Panc1 (cell line): ENCODE measurements around the gene AGPAT3. TPM values are rescaled to one million over a fixed set of nuclear protein-coding genes. Genes with fewer than 3 reads are reported as not detected.

ENCODE experiments used
- ATAC-seq: fragments of 200-7000 bp; cut with Tn5 transposase; 2 replicates; pipeline ENCODE4 v1.9.1; 2020; ENCODE audit warnings: mild to moderate bottlenecking, moderate library complexity
- BruUV-seq: library from RNA; stranded (reverse); fragments of 400-500 nt; replicated peaks from 2 replicates; lab custom pipeline; 2021; lab: Mats Ljungman, UMichigan
- CTCF ChIA-PET: fragments of 300-600 bp; sonication (Branson Sonifier 250); formaldehyde crosslinking; loops from one replicate; lab custom pipeline; 2022; ENCODE audit warnings: antibody characterized with exemption; lab: Charles Lee
- POLR2A ChIA-PET: fragments of 300-600 bp; sonication (Branson Sonifier 250); formaldehyde crosslinking; loops from one replicate; lab custom pipeline; 2022; ENCODE audit warnings: antibody characterized with exemption; lab: Charles Lee
- DNase-seq: peaks from one replicate; pipeline ENCODE4 v3.0.0-alpha.2; 2010; ENCODE audit warnings: low read depth, low spot score
- H3K27ac ChIP-seq: 2 replicates; pipeline ENCODE4 v1.5.1; 2011; ENCODE audit warnings: mild to moderate bottlenecking, low read length, inconsistent platforms
- H3K27me3 ChIP-seq: fragments of 200-500 bp; sonication (Bioruptor generic); 2 replicates; pipeline ENCODE4 v1.6.0; 2014; ENCODE audit warnings: low read length, inconsistent platforms; ENCODE audit not compliant: control insufficient read depth, insufficient read depth
- H3K36me3 ChIP-seq: fragments of 200-500 bp; sonication (Bioruptor generic); 2 replicates; pipeline ENCODE4 v1.5.1; 2014; ENCODE audit warnings: inconsistent platforms, mild to moderate bottlenecking, low read length, moderate library complexity; ENCODE audit not compliant: control insufficient read depth, insufficient read depth
- H3K4me1 ChIP-seq: 2 replicates; pipeline ENCODE4 v1.5.1; 2011; ENCODE audit warnings: inconsistent platforms, mild to moderate bottlenecking, low read length, moderate library complexity; ENCODE audit not compliant: control insufficient read depth, insufficient read depth
- H3K4me3 ChIP-seq, 2 experiments: 2 replicates each; pipeline ENCODE4 v1.5.1; 2011 to 2012; ENCODE audit warnings: low read depth in 2 of 2, low read length in 2 of 2, mild to moderate bottlenecking in 2 of 2, inconsistent platforms in 1 of 2, moderate library complexity in 1 of 2
- H3K9me3 ChIP-seq: fragments of 200-500 bp; sonication (Bioruptor generic); 2 replicates; pipeline ENCODE4 v1.5.1; 2014; ENCODE audit warnings: low read depth, mild to moderate bottlenecking, inconsistent platforms, low read length, moderate library complexity; ENCODE audit not compliant: control insufficient read depth, insufficient read depth
- CTCF ChIP-seq: fragments of 450-650 bp; IDR thresholded peaks from 2 replicates; pipeline ENCODE4 v1.5.1; 2017; ENCODE audit warnings: mild to moderate bottlenecking
- POLR2AphosphoS5 ChIP-seq: IDR thresholded peaks from 2 replicates; pipeline ENCODE4 v1.6.1; 2012; ENCODE audit warnings: mild to moderate bottlenecking, low read depth, low read length, moderate library complexity
- REST ChIP-seq, 2 experiments: IDR thresholded peaks; 2 replicates each; pipeline ENCODE4 v1.6.1; 2011 to 2012; ENCODE audit warnings: low read depth in 2 of 2, control low read depth in 1 of 2, low read length in 1 of 2, mild to moderate bottlenecking in 1 of 2, moderate library complexity in 1 of 2; ENCODE audit not compliant: insufficient read depth in 1 of 2
- SIN3A ChIP-seq: IDR thresholded peaks from 2 replicates; pipeline ENCODE4 v1.6.1; 2012; ENCODE audit warnings: low read depth, mild to moderate bottlenecking, low read length, moderate library complexity, borderline replicate concordance; ENCODE audit not compliant: insufficient read depth
- TCF7L2 ChIP-seq: IDR thresholded peaks from 2 replicates; pipeline ENCODE4 v1.6.1; 2011; ENCODE audit warnings: mild to moderate bottlenecking, low read depth, low read length, inconsistent platforms
- in situ Hi-C: cut with HindIII; loops from 2 replicates; pipeline ENCODE4 v1.10.0; 2016; ENCODE audit warnings: low sequenced_read_pairs, low pct_unique_long_range_greater_than_20kb
- intact Hi-C: fragments of 100-400 bp; cut with micrococcal nuclease; formaldehyde crosslinking; loops from one replicate; pipeline ENCODE4 v1.10.0; 2022; ENCODE audit not compliant: unreplicated experiment
- total RNA-seq: library from RNA; stranded (reverse); gene quantifications from one replicate; pipeline ENCODE4 v1.2.1, GENCODE V29; 2021; ENCODE audit not compliant: unreplicated experiment

AGPAT3 gene
- total RNA-seq, 1 experiment from 2014 or later, result 40.1 TPM

- ChIA-PET CTCF (interaction anchor here (0.6 to 0.7 kb wide), 2 partner anchors 119 to 328 kb away, joined by 3 to 5 read pairs; no protein-coding TSS in a partner anchor), POLR2A (no interaction called here)
- TF ChIP-seq TCF7L2 (no peak), REST (IDR thresholded peaks at IDR 0.05; ENCODE audit: insufficient read depth in 1 of 2, low read depth in 2 of 2, low read length in 1 of 2) (no peak), POLR2AphosphoS5 (no peak), CTCF (no peak)
- Histone ChIP-seq H3K4me3 (no peak overlapping the region), H3K27me3 (no peaks in the 10 kb centered on the region), H3K4me1 (peaks cover 3% of the 10 kb centered on the region), H3K36me3 (no peaks in the 10 kb centered on the region), H3K9me3 (no peaks in the 10 kb centered on the region), H3K27ac (no peak overlapping the region)
- intact Hi-C loops (no loop called here), in situ Hi-C loops (no loop called here)
- ATAC-seq (no peak), DNase-seq (no peak)
- BruUV-seq, result no TSS peak
Measured at GRCh38 chr21:43942201-43942600, 77.2 kb downstream of the AGPAT3 start.

- in situ Hi-C loops, result no loop called here
- Histone ChIP-seq H3K36me3 (no peaks in the 10 kb centered on the region), H3K27ac (no peak overlapping the region), H3K27me3 (no peaks in the 10 kb centered on the region), H3K4me3 (no peak overlapping the region), H3K4me1 (peaks cover 3% of the 10 kb centered on the region), H3K9me3 (no peaks in the 10 kb centered on the region)
- DNase-seq, result no peak
- intact Hi-C loops, result no loop called here
- ChIA-PET CTCF (no interaction called here), POLR2A (no interaction called here)
- no peak for ATAC-seq
- no TSS peak for BruUV-seq
- TF ChIP-seq CTCF (no peak), SIN3A (no peak), REST (IDR thresholded peaks at IDR 0.05; ENCODE audit: insufficient read depth in 1 of 2, low read depth in 2 of 2, low read length in 1 of 2) (no peak), POLR2AphosphoS5 (no peak), TCF7L2 (no peak)
Measured at GRCh38 chr21:43942621-43943020, 77.6 kb downstream of the AGPAT3 start.
